HG02623 (cell line): ENCODE measurements around the gene MEI4.

Experiments
- ATAC-seq: cut with Tn5 transposase; IDR thresholded peaks from one replicate; pipeline ENCODE4 v1.9.1; 2021; ENCODE audit warnings: moderate library complexity; ENCODE audit not compliant: unreplicated experiment

Gene MEI4

GRCh38 chr6:77930952-77931351 lies 278.1 kb downstream of the MEI4 start:
- ATAC-seq, result no peak

GRCh38 chr6:77962070-77962469 lies 309.2 kb downstream of the MEI4 start:
- ATAC-seq, result no peak

- no peak for ATAC-seq
These were observed 312.6 kb downstream of the MEI4 start for GRCh38 chr6:77965449-77965848.

GRCh38 chr6:77972334-77972733 lies 319.5 kb downstream of the MEI4 start:
- ATAC-seq, result no peak
